Loucy (cell line): ENCODE data around the gene HIP1R.

Experiments
- H2AFZ ChIP-seq: fragments of 200-600 bp; sonication (generic); 2 replicates; pipeline ENCODE4 v1.6.0; 2016; ENCODE audit warnings: antibody characterized with exemption, mild to moderate bottlenecking, low read length, moderate library complexity
- H3F3A ChIP-seq: fragments of 200-600 bp; 2 replicates; pipeline ENCODE4 v1.6.0; 2016; ENCODE audit warnings: antibody characterized with exemption, low read depth, mild to moderate bottlenecking
- H3K27me3 ChIP-seq: fragments of 200-600 bp; sonication (generic); 2 replicates; pipeline ENCODE4 v1.6.1; 2014; ENCODE audit warnings: low read length, mild to moderate bottlenecking; ENCODE audit not compliant: insufficient read depth, poor library complexity, severe bottlenecking
- H3K36me3 ChIP-seq: fragments of 200-600 bp; sonication (generic); 2 replicates; pipeline ENCODE4 v1.6.1; 2016; ENCODE audit warnings: low read length; ENCODE audit not compliant: insufficient read depth
- H3K4me1 ChIP-seq: fragments of 200-600 bp; sonication (generic); 2 replicates; pipeline ENCODE4 v1.5.1; 2014; ENCODE audit warnings: low read length, mild to moderate bottlenecking; ENCODE audit not compliant: insufficient read depth, poor library complexity, severe bottlenecking
- H3K4me2 ChIP-seq: fragments of 200-600 bp; sonication (generic); 2 replicates; pipeline ENCODE4 v1.6.0; 2014; ENCODE audit warnings: antibody characterized with exemption, low read length, low read depth, mild to moderate bottlenecking; ENCODE audit not compliant: poor library complexity, severe bottlenecking
- H3K4me3 ChIP-seq: fragments of 200-600 bp; sonication (generic); 2 replicates; pipeline ENCODE4 v1.5.1; 2014; ENCODE audit warnings: low read length, mild to moderate bottlenecking, mixed read lengths; ENCODE audit not compliant: poor library complexity, severe bottlenecking
- H3K79me2 ChIP-seq: fragments of 200-600 bp; sonication (generic); 2 replicates; pipeline ENCODE4 v1.6.1; 2014; ENCODE audit warnings: low read length; ENCODE audit not compliant: insufficient read depth
- H3K9ac ChIP-seq: fragments of 200-600 bp; sonication (generic); 2 replicates; pipeline ENCODE4 v1.6.0; 2014; ENCODE audit warnings: mild to moderate bottlenecking, low read depth, low read length, moderate library complexity; ENCODE audit not compliant: poor library complexity, severe bottlenecking
- H3K9me2 ChIP-seq: fragments of 200-600 bp; sonication (generic); replicated peaks from 2 replicates; pipeline ENCODE4 v1.6.1; 2016; ENCODE audit warnings: low read depth, low read length, mixed read lengths
- H3K9me3 ChIP-seq: fragments of 200-600 bp; sonication (generic); 2 replicates; pipeline ENCODE4 v1.6.1; 2014; ENCODE audit warnings: mild to moderate bottlenecking, antibody characterized with exemption, low read length, low read depth; ENCODE audit not compliant: insufficient read depth
- H4K20me1 ChIP-seq: fragments of 200-600 bp; sonication (generic); 2 replicates; pipeline ENCODE4 v1.6.0; 2014; ENCODE audit warnings: antibody characterized with exemption, low read length, mild to moderate bottlenecking; ENCODE audit not compliant: insufficient read depth, poor library complexity, severe bottlenecking
- CTCF ChIP-seq: fragments of 200-600 bp; sonication (generic); conservative IDR thresholded peaks from 2 replicates; pipeline ENCODE4 v1.5.1; 2014; ENCODE audit warnings: mild to moderate bottlenecking, antibody characterized with exemption, low read length
- EZH2phosphoT487 ChIP-seq: fragments of 200-600 bp; IDR thresholded peaks from 2 replicates; pipeline ENCODE4 v1.6.1; 2018; ENCODE audit warnings: antibody characterized with exemption, mild to moderate bottlenecking, moderate library complexity, borderline replicate concordance

HIP1R gene

GRCh38 chr12:122819209-122819785 is 16.0 kb upstream of the HIP1R start:
- Histone ChIP-seq H2AFZ (no peak overlapping the region), H3K9me2 (no peaks in the 10 kb centered on the region), H3K9ac (no peak overlapping the region), H3K27me3 (no peaks in the 10 kb centered on the region), H3K9me3 (no peaks in the 10 kb centered on the region), H3K4me1 (no peaks in the 10 kb centered on the region), H3F3A (no peaks in the 10 kb centered on the region; the same call in 1 of the 2 replicates), H4K20me1 (no peaks in the 10 kb centered on the region), H3K4me2 (no peak overlapping the region), H3K4me3 (no peak overlapping the region), H3K79me2 (no peaks in the 10 kb centered on the region), H3K36me3 (no peaks in the 10 kb centered on the region)
- no peak for TF ChIP-seq EZH2phosphoT487
- no peak for TF ChIP-seq CTCF

- H2AFZ ChIP-seq, result no peak overlapping the region
- no peak overlapping the region for H3K4me2 ChIP-seq
Observed at GRCh38 chr12:122820138-122820537, 15.1 kb upstream of the HIP1R start.

GRCh38 chr12:122820838-122821271 is 14.4 kb upstream of the HIP1R start:
- no peak overlapping the region for H3K4me2 ChIP-seq
- TF ChIP-seq EZH2phosphoT487 (no peak), CTCF (no peak)
- no peaks in the 10 kb centered on the region for H3K27me3 ChIP-seq
- H2AFZ ChIP-seq, result no peak overlapping the region
- H3K36me3 ChIP-seq, result no peaks in the 10 kb centered on the region
- H3F3A ChIP-seq, result no peaks in the 10 kb centered on the region; the same call in 1 of the 2 replicates
- no peaks in the 10 kb centered on the region for H3K9me3 ChIP-seq
- no peaks in the 10 kb centered on the region for H3K9me2 ChIP-seq
- H3K9ac ChIP-seq, result no peak overlapping the region
- H4K20me1 ChIP-seq, result no peaks in the 10 kb centered on the region
- no peaks in the 10 kb centered on the region for H3K4me1 ChIP-seq
- H3K79me2 ChIP-seq, result no peaks in the 10 kb centered on the region
- H3K4me3 ChIP-seq, result no peak overlapping the region

More at GRCh38 chr12:122820138-122820537, 15.1 kb upstream of the HIP1R start:
- H3K9me3 ChIP-seq, result no peaks in the 10 kb centered on the region
- H3K4me3 ChIP-seq, result no peak overlapping the region
- H3K9ac ChIP-seq, result no peak overlapping the region
- H3K9me2 ChIP-seq, result no peaks in the 10 kb centered on the region
- no peaks in the 10 kb centered on the region for H3K36me3 ChIP-seq
- TF ChIP-seq EZH2phosphoT487 (no peak), CTCF (no peak)
- H3K27me3 ChIP-seq, result no peaks in the 10 kb centered on the region
- H3K4me1 ChIP-seq, result no peaks in the 10 kb centered on the region
- H3K79me2 ChIP-seq, result no peaks in the 10 kb centered on the region
- H3F3A ChIP-seq, result no peaks in the 10 kb centered on the region; the same call in 1 of the 2 replicates
- H4K20me1 ChIP-seq, result no peaks in the 10 kb centered on the region
